Mesenchymal stem cell (in vitro differentiated cells and primary cell): ENCODE data around the gene BOD1L1.
A peak's percentile ranks its signal among the peaks of the same experiment; 100 is the strongest.

Source experiments
- DNase-seq: peaks from one replicate; pipeline ENCODE4 v3.0.0-alpha.2; 2013
- H2AFZ ChIP-seq: one replicate; pipeline ENCODE4 v1.6.1; 2013; ENCODE audit warnings: low read depth, mild to moderate bottlenecking, control low read depth, inconsistent platforms, low read length, moderate library complexity
- H2AK5ac ChIP-seq: 2 replicates; pipeline ENCODE4 v1.6.1; 2013; ENCODE audit warnings: low read length, moderate library complexity, mild to moderate bottlenecking, inconsistent platforms; ENCODE audit not compliant: severe bottlenecking
- H2BK120ac ChIP-seq: one replicate; pipeline ENCODE4 v1.6.1; 2013; ENCODE audit warnings: low read depth, mild to moderate bottlenecking, inconsistent platforms, low read length, moderate library complexity
- H2BK12ac ChIP-seq, 2 experiments: one replicate each; pipeline ENCODE4 v1.6.1; 2013; ENCODE audit warnings: inconsistent platforms in 2 of 2, low read length in 2 of 2, mild to moderate bottlenecking in 2 of 2, moderate library complexity in 2 of 2, control low read depth in 1 of 2
- H2BK15ac ChIP-seq: one replicate; pipeline ENCODE4 v1.6.1; 2013; ENCODE audit warnings: mild to moderate bottlenecking, low read depth, inconsistent platforms; ENCODE audit not compliant: poor library complexity, severe bottlenecking
- H2BK5ac ChIP-seq: 2 replicates; pipeline ENCODE4 v1.6.1; 2013; ENCODE audit warnings: low read depth, mild to moderate bottlenecking, low read length, control low read depth, inconsistent platforms; ENCODE audit not compliant: poor library complexity, severe bottlenecking
- H3K14ac ChIP-seq, 2 experiments: one replicate each; pipeline ENCODE4 v1.6.1; 2013; ENCODE audit warnings: inconsistent platforms in 2 of 2, low read length in 2 of 2, control low read depth in 1 of 2, mild to moderate bottlenecking in 1 of 2, moderate library complexity in 1 of 2
- H3K18ac ChIP-seq, 2 experiments: one replicate each; pipeline ENCODE4 v1.6.1; 2013; ENCODE audit warnings: inconsistent platforms in 2 of 2, low read length in 2 of 2, control low read depth in 1 of 2, low read depth in 1 of 2, mild to moderate bottlenecking in 1 of 2
- H3K23ac ChIP-seq, 2 experiments: one replicate each; pipeline ENCODE4 v1.6.1; 2013; ENCODE audit warnings: inconsistent platforms in 2 of 2, low read length in 2 of 2, mild to moderate bottlenecking in 2 of 2, moderate library complexity in 2 of 2, control low read depth in 1 of 2
- H3K27ac ChIP-seq: 2 replicates; pipeline ENCODE4 v1.5.1; 2013; ENCODE audit warnings: mild to moderate bottlenecking, moderate library complexity, low read length, control low read depth, inconsistent platforms; ENCODE audit not compliant: poor library complexity, severe bottlenecking
- H3K27me3 ChIP-seq, 2 experiments: 2 replicates each; pipeline versions ENCODE4 v1.6.1 to v1.7.0; 2013; ENCODE audit warnings: low read length in 2 of 2, mild to moderate bottlenecking in 2 of 2, moderate library complexity in 2 of 2, control low read depth in 1 of 2, inconsistent platforms in 1 of 2; ENCODE audit not compliant: control insufficient read depth in 1 of 2, insufficient read depth in 1 of 2
- H3K36me3 ChIP-seq, 2 experiments: 2 replicates each; pipeline versions ENCODE4 v1.6.1 to v1.7.0; 2013; ENCODE audit warnings: low read length in 2 of 2, control low read depth in 1 of 2, inconsistent platforms in 1 of 2, low read depth in 1 of 2, mild to moderate bottlenecking in 1 of 2; ENCODE audit not compliant: insufficient read depth in 2 of 2, control insufficient read depth in 1 of 2
- H3K4ac ChIP-seq, 2 experiments: one replicate each; pipeline ENCODE4 v1.6.1; 2013; ENCODE audit warnings: inconsistent platforms in 2 of 2, low read length in 2 of 2, mild to moderate bottlenecking in 2 of 2, moderate library complexity in 2 of 2, control low read depth in 1 of 2, low read depth in 1 of 2
- H3K4me1 ChIP-seq: 2 replicates; pipeline ENCODE4 v1.6.1; 2013; ENCODE audit warnings: low read depth, low read length, control low read depth; ENCODE audit not compliant: control insufficient read depth, insufficient read depth
- H3K4me2 ChIP-seq: 2 replicates; pipeline ENCODE4 v1.6.1; 2013; ENCODE audit warnings: low read length, mild to moderate bottlenecking, inconsistent platforms; ENCODE audit not compliant: poor library complexity, severe bottlenecking
- H3K4me3 ChIP-seq, 2 experiments: 2 replicates each; pipeline versions ENCODE4 v1.5.1 to v1.7.0; 2013; ENCODE audit warnings: low read length in 2 of 2, mild to moderate bottlenecking in 2 of 2, control low read depth in 1 of 2, low read depth in 1 of 2; ENCODE audit not compliant: insufficient read depth in 1 of 2
- H3K79me1 ChIP-seq: replicated peaks from 2 replicates; pipeline ENCODE4 v1.6.1; 2013; ENCODE audit warnings: mild to moderate bottlenecking, control low read depth, low read length, inconsistent platforms; ENCODE audit not compliant: poor library complexity, severe bottlenecking
- H3K9ac ChIP-seq: 2 replicates; pipeline ENCODE4 v1.7.0; 2013; ENCODE audit warnings: mild to moderate bottlenecking, low read length, moderate library complexity
- H3K9me3 ChIP-seq: 2 replicates; pipeline ENCODE4 v1.7.0; 2013; ENCODE audit warnings: mild to moderate bottlenecking, low read length; ENCODE audit not compliant: control insufficient read depth
- H4K8ac ChIP-seq: one replicate; pipeline ENCODE4 v1.6.1; 2013; ENCODE audit warnings: inconsistent platforms, mild to moderate bottlenecking, low read length, moderate library complexity
- H4K91ac ChIP-seq: one replicate; pipeline ENCODE4 v1.6.1; 2013; ENCODE audit warnings: mild to moderate bottlenecking, low read length, inconsistent platforms
- WGBS: methylation state at CpG from one replicate; pipeline ENCODE4 v1.1.7; 2013; ENCODE audit warnings: mixed read lengths; 5-methylcytosine and 5-hydroxymethylcytosine counted together

The BOD1L1 gene

DNA sequence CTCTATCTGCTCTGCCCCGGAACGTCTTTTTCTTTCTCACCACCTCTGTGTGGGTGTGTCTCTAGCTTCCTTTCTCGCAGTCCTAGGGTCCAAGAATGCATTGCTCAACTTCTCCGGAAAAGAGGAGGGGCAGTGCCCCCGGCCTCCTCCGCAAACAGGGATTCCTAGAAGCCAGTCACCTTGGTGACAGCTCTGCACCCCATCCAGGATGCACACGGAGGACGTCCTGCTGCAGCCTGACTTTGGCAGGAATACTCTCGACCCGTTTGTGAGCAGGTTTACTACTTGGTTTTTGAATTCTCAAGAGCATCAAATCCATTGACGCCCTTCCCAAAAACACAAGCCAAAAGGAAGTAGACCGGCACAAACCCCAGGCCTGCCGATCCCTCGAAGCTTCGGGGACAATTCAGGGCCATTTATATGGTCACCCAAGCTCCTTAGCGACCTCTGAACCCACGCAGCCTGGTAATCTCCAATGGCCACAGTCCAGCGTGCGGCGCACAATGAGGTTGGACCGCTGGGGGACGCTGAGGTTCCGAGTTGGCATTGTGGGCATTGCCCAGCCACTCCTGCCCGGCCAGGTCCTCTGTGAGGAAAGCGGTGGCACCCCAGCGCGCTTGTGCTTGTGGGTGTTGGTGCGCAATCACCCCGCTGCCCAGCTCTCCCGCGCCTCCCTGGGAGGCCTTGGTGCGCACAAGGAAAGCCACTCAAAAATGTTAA, 93.0 kb downstream of the BOD1L1 start:
- no peak overlapping the region for H2AFZ ChIP-seq
- H2BK5ac ChIP-seq, result no peak overlapping the region
- H3K23ac ChIP-seq, result peak overlapping the region; percentile 46 to 51
- H3K27ac ChIP-seq, result no peak overlapping the region
- H3K4me1 ChIP-seq, result peaks cover 9% of the 10 kb centered on the region
- no peak overlapping the region for H3K14ac ChIP-seq
- H3K4me2 ChIP-seq, result no peak overlapping the region
- H3K4me3 ChIP-seq, result no peak overlapping the region
- H3K9me3 ChIP-seq, result peaks cover 4% of the 10 kb centered on the region
- no peak overlapping the region for H4K8ac ChIP-seq
- H3K18ac ChIP-seq, result no peak overlapping the region
- no peak overlapping the region for H4K91ac ChIP-seq
- H3K27me3 ChIP-seq, result peaks cover 99 to 100% of the 10 kb centered on the region in 2 experiments
- H3K36me3 ChIP-seq, result no peaks in the 10 kb centered on the region
- H3K4ac ChIP-seq, result no peak overlapping the region
- H2AK5ac ChIP-seq, result no peak overlapping the region
- no peak overlapping the region for H2BK120ac ChIP-seq
- WGBS, result 6% methylated on average over 32 of the region's 32 CpGs
- no peaks in the 10 kb centered on the region for H3K79me1 ChIP-seq
- H3K9ac ChIP-seq, result no peak overlapping the region
- H2BK12ac ChIP-seq, result no peak overlapping the region
- H2BK15ac ChIP-seq, result no peak overlapping the region
- no peak for DNase-seq

DNA sequence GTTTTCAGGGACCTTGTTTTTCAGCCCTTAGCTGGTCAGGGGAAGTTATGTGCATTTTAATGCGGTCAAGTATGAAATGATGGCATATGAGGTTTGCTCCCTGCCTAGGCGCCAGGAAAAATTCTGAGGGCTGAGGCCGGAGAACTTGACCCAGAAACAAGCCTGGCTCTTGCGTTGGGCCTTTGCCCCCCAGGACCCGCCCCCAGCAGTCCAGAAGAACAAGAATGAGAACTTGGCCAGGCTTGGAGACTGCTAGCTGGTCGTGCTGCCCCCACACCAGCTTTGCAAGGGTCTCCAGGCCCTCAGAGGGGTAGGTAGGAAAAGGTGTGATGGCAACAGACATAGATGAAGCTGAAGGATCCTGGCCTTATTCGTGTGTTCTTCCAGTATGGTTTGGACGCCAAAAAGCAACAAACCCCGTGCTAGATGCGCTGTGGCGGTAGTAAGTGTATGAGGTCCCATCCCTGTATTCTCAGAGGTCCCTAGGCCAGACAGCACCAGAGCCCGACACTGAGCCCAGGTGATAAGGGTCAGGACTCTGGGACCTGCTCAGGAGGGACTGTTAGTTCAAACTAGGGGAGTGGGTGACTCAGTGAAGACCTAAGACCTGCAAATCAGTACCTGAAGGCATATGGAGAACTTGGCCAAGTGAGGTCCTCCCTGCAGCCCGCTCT, 93.7 kb downstream of the BOD1L1 start:
- Histone ChIP-seq H3K9ac (no peak overlapping the region), H2BK12ac (no peak overlapping the region), H3K4me3 (no peak overlapping the region), H2AFZ (no peak overlapping the region), H4K91ac (no peak overlapping the region), H3K18ac (no peak overlapping the region), H3K79me1 (no peaks in the 10 kb centered on the region), H3K4me1 (peaks cover 13% of the 10 kb centered on the region), H3K9me3 (peaks cover 4% of the 10 kb centered on the region), H4K8ac (no peak overlapping the region), H2BK5ac (no peak overlapping the region), H2BK120ac (no peak overlapping the region), H3K27me3 (peaks cover 99 to 100% of the 10 kb centered on the region in 2 experiments), H3K23ac (no peak overlapping the region), H3K36me3 (no peaks in the 10 kb centered on the region), H3K14ac (no peak overlapping the region), H2AK5ac (no peak overlapping the region), H3K27ac (no peak overlapping the region), H3K4ac (no peak overlapping the region), H3K4me2 (no peak overlapping the region), H2BK15ac (no peak overlapping the region)
- DNase-seq, result no peak
- WGBS, result 24% methylated on average over 13 of the region's 13 CpGs

DNA sequence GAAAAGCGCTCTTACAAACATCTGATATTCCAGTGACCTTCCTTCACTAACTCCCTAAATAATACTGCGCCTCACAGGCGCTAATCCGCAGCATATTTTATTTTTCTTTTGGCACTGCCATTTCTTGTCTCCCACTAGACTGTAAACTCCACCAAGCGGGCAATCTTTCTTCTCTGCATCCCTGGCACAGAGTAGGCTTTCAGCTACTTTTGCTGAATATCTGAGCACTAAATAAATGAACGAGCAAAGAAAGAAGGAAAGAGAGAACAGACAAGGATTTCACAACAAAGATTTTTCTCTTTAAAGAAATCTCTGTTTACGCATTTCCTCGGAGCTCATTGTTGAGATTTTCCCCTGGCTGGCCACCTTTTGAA, 95.9 kb downstream of the BOD1L1 start:
- Histone ChIP-seq H2AK5ac (no peak overlapping the region), H3K23ac (no peak overlapping the region), H2BK120ac (no peak overlapping the region), H3K4me1 (peaks cover 20% of the 10 kb centered on the region), H3K14ac (no peak overlapping the region), H2BK15ac (no peak overlapping the region), H3K4ac (no peak overlapping the region), H2BK5ac (no peak overlapping the region), H4K8ac (no peak overlapping the region), H3K36me3 (no peaks in the 10 kb centered on the region), H3K27ac (no peak overlapping the region), H3K4me2 (no peak overlapping the region), H2AFZ (no peak overlapping the region), H4K91ac (no peak overlapping the region), H2BK12ac (no peak overlapping the region), H3K18ac (no peak overlapping the region), H3K9ac (no peak overlapping the region), H3K4me3 (no peak overlapping the region), H3K27me3 (peaks cover 98 to 100% of the 10 kb centered on the region in 2 experiments), H3K9me3 (no peaks in the 10 kb centered on the region), H3K79me1 (no peaks in the 10 kb centered on the region)
- 47% methylated on average over 7 of the region's 8 CpGs for WGBS
- DNase-seq, result no peak

DNA sequence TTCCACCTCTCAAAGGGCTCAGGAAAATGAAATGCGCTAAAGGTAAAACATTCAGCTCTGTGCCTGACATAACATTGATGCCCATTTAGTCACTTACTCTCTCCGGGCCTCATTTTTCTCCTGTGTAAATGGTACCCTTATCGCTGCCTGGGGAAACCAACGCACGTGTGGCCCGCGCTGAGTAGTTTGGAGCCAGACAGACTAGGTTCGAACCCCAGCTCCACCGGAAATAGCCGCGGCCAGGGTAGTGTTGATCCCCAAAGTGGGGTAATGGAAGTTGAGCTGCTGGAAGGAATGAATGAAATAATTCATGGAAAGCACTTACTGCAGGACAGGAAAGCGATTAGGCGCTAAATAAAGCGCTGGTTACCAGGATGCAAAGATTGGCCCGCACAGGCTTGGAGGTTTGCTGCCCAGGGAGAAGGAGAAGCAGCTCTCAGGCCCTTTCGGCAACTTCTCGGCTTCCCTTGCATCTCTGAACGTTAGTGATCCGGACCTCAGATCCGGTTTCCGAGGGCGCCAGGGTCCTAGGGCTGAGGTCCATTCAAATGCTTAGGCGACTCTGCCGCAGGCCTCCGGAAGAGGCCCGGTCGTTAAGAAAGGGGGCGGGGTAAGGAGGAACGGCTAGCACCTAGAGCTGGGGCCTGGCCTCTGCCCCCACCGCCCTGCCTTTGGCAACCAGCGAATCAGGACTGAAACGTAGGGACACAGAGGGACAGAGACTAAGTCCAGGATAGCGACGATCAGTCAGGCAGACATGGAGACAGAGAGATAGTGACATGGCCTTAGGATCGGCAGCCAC, 96.5 kb downstream of the BOD1L1 start:
- no peak overlapping the region for H3K18ac ChIP-seq
- H3K14ac ChIP-seq, result no peak overlapping the region
- DNase-seq, result no peak
- no peak overlapping the region for H3K4me3 ChIP-seq
- peak overlapping the region; percentile 70 for H4K8ac ChIP-seq
- no peak overlapping the region for H3K27ac ChIP-seq
- 10% methylated on average over 35 of the region's 35 CpGs for WGBS
- H2BK120ac ChIP-seq, result no peak overlapping the region
- H3K4me1 ChIP-seq, result peaks cover 18% of the 10 kb centered on the region
- no peaks in the 10 kb centered on the region for H3K9me3 ChIP-seq
- no peak overlapping the region for H3K4ac ChIP-seq
- H2BK15ac ChIP-seq, result peak overlapping the region; percentile 56
- peaks cover 98 to 100% of the 10 kb centered on the region in 2 experiments for H3K27me3 ChIP-seq
- H3K23ac ChIP-seq, result no peak overlapping the region
- no peak overlapping the region for H2AK5ac ChIP-seq
- H2BK5ac ChIP-seq, result no peak overlapping the region
- H3K4me2 ChIP-seq, result peak overlapping the region; percentile 42
- no peak overlapping the region for H4K91ac ChIP-seq
- no peaks in the 10 kb centered on the region for H3K79me1 ChIP-seq
- H2AFZ ChIP-seq, result no peak overlapping the region
- H3K9ac ChIP-seq, result no peak overlapping the region
- H2BK12ac ChIP-seq, result peak overlapping the region in 1 of 2 experiments; percentile 6
- no peaks in the 10 kb centered on the region for H3K36me3 ChIP-seq
